GM12878 (cell line): ENCODE data around the gene H2BK1. TPM values are rescaled to one million over a fixed set of nuclear protein-coding genes. Genes with fewer than 3 reads are reported as not detected.

Experiments used
- ATAC-seq: fragments of 200-7000 bp; cut with Tn5 transposase; 3 replicates; pipeline ENCODE4 v1.9.1; 2020; ENCODE audit warnings: mild to moderate bottlenecking, moderate library complexity
- BruUV-seq: library from RNA; stranded (reverse); fragments of 400-500 nt; replicated peaks from 2 replicates; lab custom pipeline; 2021; lab: Mats Ljungman, UMichigan
- CTCF ChIA-PET: fragments of 300-600 bp; sonication (Branson Sonifier 250); formaldehyde crosslinking; extraction: SDS; loops from one replicate; lab custom pipeline; 2021; ENCODE audit warnings: inconsistent platforms; lab: Yijun Ruan, JAX
- POLR2A ChIA-PET: fragments of 350-600 bp; formaldehyde crosslinking; extraction: SDS; loops from one replicate; lab custom pipeline; 2021; ENCODE audit warnings: inconsistent platforms; lab: Charles Lee
- RAD21 ChIA-PET: fragments of 300-600 bp; sonication (Branson Sonifier 250); formaldehyde crosslinking; loops from one replicate; lab custom pipeline; 2023; ENCODE audit warnings: antibody characterized with exemption; ENCODE audit not compliant: unreplicated experiment; lab: Charles Lee
- SMC1A ChIA-PET: fragments of 300-600 bp; sonication (Branson Sonifier 250); formaldehyde crosslinking; loops from one replicate; lab custom pipeline; 2023; ENCODE audit not compliant: unreplicated experiment, uncharacterized antibody; lab: Charles Lee
- DNase-seq: peaks from one replicate; pipeline ENCODE4 v3.0.0-alpha.2; 2011; ENCODE audit warnings: low read depth, low spot score
- FAIRE-seq: peaks from 3 replicates; lab custom pipeline; 2011; peaks lifted over from hg19 to GRCh38; lab: Jason Lieb, UNC
- H2AFZ ChIP-seq: 2 replicates; pipeline ENCODE4 v1.6.0; 2011; ENCODE audit warnings: low read depth, low read length, control low read depth; ENCODE audit not compliant: control insufficient read depth
- H3K27ac ChIP-seq: 2 replicates; pipeline ENCODE4 v1.5.1; 2011; ENCODE audit warnings: control low read depth; ENCODE audit not compliant: control insufficient read depth, insufficient read depth
- H3K27me3 ChIP-seq, 2 experiments: replicated peaks in 1 of 2; 2 replicates each; pipeline versions ENCODE4 v1.6.0 to v1.6.1; 2011; ENCODE audit warnings: low read length in 1 of 2; ENCODE audit not compliant: control insufficient read depth in 2 of 2, insufficient read depth in 2 of 2
- H3K36me3 ChIP-seq, 2 experiments: 2 replicates each; pipeline ENCODE4 v1.5.1; 2011; ENCODE audit warnings: low read length in 1 of 2; ENCODE audit not compliant: control insufficient read depth in 2 of 2, insufficient read depth in 2 of 2
- H3K4me1 ChIP-seq: 2 replicates; pipeline ENCODE4 v1.6.1; 2011; ENCODE audit warnings: mild to moderate bottlenecking, low read length, moderate library complexity, mixed read lengths; ENCODE audit not compliant: control insufficient read depth, insufficient read depth
- H3K4me2 ChIP-seq: 2 replicates; pipeline ENCODE4 v1.6.0; 2011; ENCODE audit warnings: control low read depth; ENCODE audit not compliant: control insufficient read depth, insufficient read depth
- H3K4me3 ChIP-seq: fragments of 200-600 bp; sonication (generic); 2 replicates; pipeline ENCODE4 v1.5.1; 2016
- H3K79me2 ChIP-seq: 2 replicates; pipeline ENCODE4 v1.6.0; 2011; ENCODE audit warnings: low read length; ENCODE audit not compliant: control insufficient read depth, insufficient read depth
- H3K9ac ChIP-seq: 2 replicates; pipeline ENCODE4 v1.8.0; 2011; ENCODE audit warnings: low read length, control low read depth, mixed read lengths; ENCODE audit not compliant: control insufficient read depth, insufficient read depth
- H3K9me3 ChIP-seq: replicated peaks from 3 replicates; pipeline ENCODE4 v1.5.1; 2011; ENCODE audit warnings: mild to moderate bottlenecking, low read length; ENCODE audit not compliant: control insufficient read depth, insufficient read depth
- H4K20me1 ChIP-seq: 2 replicates; pipeline ENCODE4 v1.6.0; 2011; ENCODE audit not compliant: control insufficient read depth, insufficient read depth
- BACH1 ChIP-seq: fragments of 450-650 bp; IDR thresholded peaks from 2 replicates; pipeline ENCODE4 v1.6.1; 2017; ENCODE audit warnings: mild to moderate bottlenecking, borderline replicate concordance
- BCL11A ChIP-seq: IDR thresholded peaks from 2 replicates; pipeline ENCODE4 v1.6.1; 2011; ENCODE audit warnings: low read depth, low read length
- BRCA1 ChIP-seq: IDR thresholded peaks from 2 replicates; pipeline ENCODE4 v1.6.1; 2011; ENCODE audit warnings: low read depth, low read length, improper control_type of control experiment
- CREB1 ChIP-seq: IDR thresholded peaks from 2 replicates; pipeline ENCODE4 v1.6.1; 2012; ENCODE audit warnings: low read depth, mild to moderate bottlenecking, inconsistent platforms
- CREM ChIP-seq: IDR thresholded peaks from 2 replicates; pipeline ENCODE4 v1.6.1; 2014; ENCODE audit warnings: antibody characterized with exemption, low read depth
- EP300 ChIP-seq, 2 experiments: fragments of 150-350 bp in 1 of 2; IDR thresholded peaks; 2 replicates each; pipeline ENCODE4 v1.6.1; 2011 to 2012; ENCODE audit warnings: low read depth in 2 of 2, low read length in 2 of 2, borderline replicate concordance in 1 of 2, improper control_type of control experiment in 1 of 2, inconsistent platforms in 1 of 2; ENCODE audit not compliant: control insufficient read depth in 1 of 2
- KAT2A ChIP-seq: conservative IDR thresholded peaks from 2 replicates; pipeline ENCODE4 v1.6.1; 2011; ENCODE audit warnings: low read depth, low read length; ENCODE audit not compliant: control insufficient read depth
- NFXL1 ChIP-seq: fragments of 450-650 bp; IDR thresholded peaks from 2 replicates; pipeline ENCODE4 v1.6.1; 2017; ENCODE audit warnings: antibody characterized with exemption, mild to moderate bottlenecking, borderline replicate concordance
- PML ChIP-seq: IDR thresholded peaks from 2 replicates; pipeline ENCODE4 v1.6.1; 2012; ENCODE audit warnings: low read length, inconsistent platforms
- RB1 ChIP-seq: fragments of 450-650 bp; formaldehyde crosslinking; IDR thresholded peaks from 2 replicates; pipeline ENCODE4 v1.6.1; 2017; ENCODE audit warnings: mild to moderate bottlenecking, borderline replicate concordance
- SMAD5 ChIP-seq: IDR thresholded peaks from 2 replicates; pipeline ENCODE4 v1.6.1; 2016; ENCODE audit warnings: antibody characterized with exemption, low read depth
- SPI1 ChIP-seq: IDR thresholded peaks from 2 replicates; pipeline ENCODE4 v1.6.1; 2011; ENCODE audit warnings: low read depth, mild to moderate bottlenecking, low read length, moderate library complexity, borderline replicate concordance; ENCODE audit not compliant: insufficient read depth
- SRF ChIP-seq, 2 experiments: IDR thresholded peaks; 2 replicates each; pipeline ENCODE4 v1.6.1; 2011; ENCODE audit warnings: low read depth in 2 of 2, low read length in 2 of 2, mild to moderate bottlenecking in 1 of 2, moderate library complexity in 1 of 2
- TBL1XR1 ChIP-seq: IDR thresholded peaks from 2 replicates; pipeline ENCODE4 v1.6.1; 2012; ENCODE audit warnings: low read depth, low read length, improper control_type of control experiment
- ZBTB4 ChIP-seq: fragments of 450-650 bp; formaldehyde crosslinking; IDR thresholded peaks from 2 replicates; pipeline ENCODE4 v1.4.0; 2022; ENCODE audit warnings: mild to moderate bottlenecking, moderate library complexity
- ZNF24 ChIP-seq: fragments of 450-650 bp; IDR thresholded peaks from 2 replicates; pipeline ENCODE4 v1.6.1; 2017; ENCODE audit warnings: antibody characterized with exemption, mild to moderate bottlenecking
- WGBS: methylation state at CpG from one replicate; pipeline ENCODE4 v1.1.6; 2016; ENCODE audit warnings: low lambda C conversion rate; ENCODE audit not compliant: insufficient replicate concordance, insufficient coverage; ENCODE audit errors: missing lambda C conversion rate; 5-methylcytosine and 5-hydroxymethylcytosine counted together
- in situ Hi-C: fragments of 300-500 bp; cut with MboI; formaldehyde crosslinking; loops from 9 replicates; pipeline ENCODE4 v1.14.3; 2018; ENCODE audit warnings: mixed read lengths
- intact Hi-C: fragments of 100-400 bp; cut with micrococcal nuclease; formaldehyde crosslinking; loops from one replicate; pipeline ENCODE4 v1.14.2; 2022; ENCODE audit not compliant: unreplicated experiment
- polyA plus RNA-seq, 11 experiments: library from polyadenylated mRNA; depleted of rRNA in 4 of 11; unstranded in 6 of 11; stranded (reverse) in 5 of 11; fragments of >200 nt; fragmentation: Nextera tagmentation in 4 of 11; fragmentation: Illumina TruSeq in 1 of 11; extraction: Ambion mirVana in 4 of 11; extraction: Trizol in 1 of 11; gene quantifications; 1 replicate in 1 of 11; 2 replicates in 10 of 11; pipeline versions ENCODE4 v1.2.1 to v1.2.3, GENCODE V29; 2011 to 2016; ENCODE audit warnings: inconsistent platforms in 2 of 11, missing spikeins in 2 of 11, low read depth in 1 of 11
- total RNA-seq, 4 experiments: library from RNA; depleted of rRNA in 3 of 4; stranded (reverse); fragments of >200 nt in 3 of 4; fragmentation: Illumina TruSeq in 1 of 4; extraction: Trizol in 1 of 4; gene quantifications; 2 replicates each; pipeline versions ENCODE4 v1.2.1 to v1.2.3, GENCODE V29; 2013 to 2021

The H2BK1 gene
- total and polyA plus RNA-seq, 10 of the 15 experiments (the other 5 are each of a cell fraction or from before 2014, with no cell fraction given): 0.54 TPM; not detected in 9

- TF ChIP-seq PML: no peak
- no peak for TF ChIP-seq SPI1
- no peak for TF ChIP-seq BRCA1
- TF ChIP-seq EP300 (IDR thresholded peaks at IDR 0.05; ENCODE audit: borderline replicate concordance in 1 of 2, control insufficient read depth in 1 of 2, low read depth in 2 of 2, low read length in 2 of 2): no peak
- TF ChIP-seq, all 136 proteins: peak for 0
Observed at GRCh38 chr7:151225948-151226510, 15.7 kb upstream of the H2BK1 start (continued).

- no peak overlapping the region for H3K27ac ChIP-seq
- no peaks in the 10 kb centered on the region for H4K20me1 ChIP-seq
- no peak for FAIRE-seq
- H3K4me2 ChIP-seq: no peak overlapping the region
- RAD21 ChIA-PET: no interaction called here
- ATAC-seq: no peak
- no peaks in the 10 kb centered on the region for H3K9me3 ChIP-seq
- in situ Hi-C loops: no loop called here
- no peak overlapping the region for H3K9ac ChIP-seq
- intact Hi-C loops: no loop called here
- H3K4me1 ChIP-seq: no peaks in the 10 kb centered on the region
- SMC1A ChIA-PET: no interaction called here
- H2AFZ ChIP-seq: no peak overlapping the region
- H3K4me3 ChIP-seq: no peak overlapping the region
- H3K36me3 ChIP-seq: peaks cover 16 to 32% of the 10 kb centered on the region in 2 experiments
- no TSS peak for BruUV-seq
- 98% methylated on average over 14 of the region's 14 CpGs for WGBS
- H3K79me2 ChIP-seq: peaks cover 15% of the 10 kb centered on the region
- no peak for DNase-seq
- CTCF ChIA-PET: interaction anchor here (0.8 kb wide), 1 partner anchor 21 kb away, joined by 3 read pairs; no protein-coding TSS in a partner anchor
- TF ChIP-seq NFXL1: no peak
- TF ChIP-seq CREM: no peak
- TF ChIP-seq KAT2A: no peak
- no peak for TF ChIP-seq ZBTB4
- TF ChIP-seq SRF (IDR thresholded peaks at IDR 0.05; ENCODE audit: low read depth in 2 of 2, low read length in 2 of 2): no peak
- no peak for TF ChIP-seq BCL11A
- TF ChIP-seq TBL1XR1: no peak
- TF ChIP-seq RB1: no peak
- no peak for TF ChIP-seq BACH1
- TF ChIP-seq SMAD5: no peak
- TF ChIP-seq ZNF24: no peak
- no peak for TF ChIP-seq CREB1
- TF ChIP-seq, all 136 proteins: peak for 0
- POLR2A ChIA-PET: no interaction called here
- no peaks in the 10 kb centered on the region for H3K27me3 ChIP-seq
Observed at GRCh38 chr7:151223728-151224127, 13.4 kb upstream of the H2BK1 start.
